Endothelial cell of umbilical vein (primary cell): ENCODE measurements around the gene PRRC2B. TPM values are rescaled to one million over a fixed set of nuclear protein-coding genes. Genes with fewer than 3 reads are reported as not detected.

Experiments used
- BruUV-seq: library from RNA; stranded (reverse); fragments of 400-500 nt; replicated peaks from 2 replicates; lab custom pipeline; 2021; lab: Mats Ljungman, UMichigan
- CTCF ChIA-PET: fragments of 300-600, 350-600 bp; sonication (Branson Sonifier 250); formaldehyde crosslinking; loops from one replicate; lab custom pipeline; 2021; ENCODE audit warnings: antibody characterized with exemption, inconsistent platforms; lab: Charles Lee
- POLR2A ChIA-PET: fragments of 300-600, 350-600 bp; sonication (Branson Sonifier 250); formaldehyde crosslinking; loops from one replicate; lab custom pipeline; 2021; ENCODE audit warnings: antibody characterized with exemption, inconsistent platforms; lab: Charles Lee
- DNase-seq: peaks from one replicate; pipeline ENCODE4 v3.0.0-alpha.2; 2011; ENCODE audit warnings: low read depth, low spot score
- FAIRE-seq: peaks from 2 replicates; lab custom pipeline; 2011; peaks lifted over from hg19 to GRCh38; lab: Jason Lieb, UNC
- H2AFZ ChIP-seq: 2 replicates; pipeline ENCODE4 v1.6.0; 2012; ENCODE audit warnings: low read depth, low read length, control low read depth, inconsistent platforms
- H3K27ac ChIP-seq: 2 replicates; pipeline ENCODE4 v1.5.1; 2011; ENCODE audit warnings: low read depth, mild to moderate bottlenecking, control low read depth, low read length, moderate library complexity; ENCODE audit not compliant: insufficient read depth
- H3K27me3 ChIP-seq, 2 experiments: 2 replicates each; pipeline versions ENCODE4 v1.6.0 to v1.6.1; 2011; ENCODE audit warnings: low read length in 2 of 2, mixed read lengths in 1 of 2; ENCODE audit not compliant: control insufficient read depth in 2 of 2, insufficient read depth in 2 of 2
- H3K36me3 ChIP-seq, 2 experiments: 2 replicates in 1 of 2; 3 replicates in 1 of 2; pipeline ENCODE4 v1.5.1; 2011; ENCODE audit warnings: low read length in 2 of 2, mild to moderate bottlenecking in 1 of 2, moderate library complexity in 1 of 2; ENCODE audit not compliant: control insufficient read depth in 2 of 2, insufficient read depth in 2 of 2; ENCODE audit errors: extremely low read depth in 1 of 2
- H3K4me1 ChIP-seq: 3 replicates; pipeline ENCODE4 v1.5.1; 2011; ENCODE audit warnings: mild to moderate bottlenecking, low read length; ENCODE audit not compliant: control insufficient read depth, insufficient read depth; ENCODE audit errors: extremely low read depth
- H3K4me2 ChIP-seq: 2 replicates; pipeline ENCODE4 v1.6.1; 2011; ENCODE audit warnings: low read length, control low read depth, mixed read lengths; ENCODE audit not compliant: insufficient read depth
- H3K4me3 ChIP-seq, 3 experiments: fragments of 200-600 bp in 1 of 3; sonication (generic), shearing (Covaris generic) in 1 of 3; replicated peaks in 1 of 3; 2 replicates each; pipeline ENCODE4 v1.5.1; 2011 to 2016; ENCODE audit warnings: control low read depth in 3 of 3, low read length in 3 of 3, mild to moderate bottlenecking in 2 of 3, inconsistent platforms in 1 of 3, low read depth in 1 of 3, moderate library complexity in 1 of 3; ENCODE audit not compliant: insufficient read depth in 1 of 3
- H3K79me2 ChIP-seq: 2 replicates; pipeline ENCODE4 v1.6.0; 2012; ENCODE audit warnings: low read length, inconsistent platforms; ENCODE audit not compliant: control insufficient read depth, insufficient read depth
- H3K9ac ChIP-seq: replicated peaks from 2 replicates; pipeline ENCODE3; 2011; ENCODE audit warnings: low read length, control low read depth; ENCODE audit not compliant: insufficient read depth; ENCODE audit errors: extremely low read depth
- H3K9me1 ChIP-seq: replicated peaks from 3 replicates; pipeline ENCODE4 v1.6.0; 2011; ENCODE audit warnings: mild to moderate bottlenecking, low read length; ENCODE audit not compliant: control insufficient read depth, insufficient read depth; ENCODE audit errors: extremely low read depth
- H3K9me3 ChIP-seq: replicated peaks from 2 replicates; pipeline ENCODE4 v1.5.1; 2012; ENCODE audit warnings: low read length, inconsistent platforms; ENCODE audit not compliant: control insufficient read depth, insufficient read depth
- H4K20me1 ChIP-seq: replicated peaks from 2 replicates; pipeline ENCODE3; 2011; ENCODE audit warnings: mild to moderate bottlenecking, low read length; ENCODE audit not compliant: control insufficient read depth, insufficient read depth; ENCODE audit errors: extremely low read depth
- CTCF ChIP-seq, 2 donors: IDR thresholded peaks; 1 replicate in 1 of 2; 2 replicates in 1 of 2; pipeline ENCODE4 v1.5.1; 2011; ENCODE audit warnings: low read length in 2 of 2, mild to moderate bottlenecking in 2 of 2, moderate library complexity in 2 of 2, control low read depth in 1 of 2, inconsistent platforms in 1 of 2, low read depth in 1 of 2; ENCODE audit not compliant: insufficient read depth in 1 of 2; ENCODE audit errors: extremely low read depth in 1 of 2
- EZH2 ChIP-seq: IDR thresholded peaks from 2 replicates; pipeline ENCODE4 v1.6.1; 2012; ENCODE audit warnings: borderline replicate concordance, low read depth, mild to moderate bottlenecking, moderate library complexity, low read length, inconsistent platforms; ENCODE audit not compliant: severe bottlenecking
- FOS ChIP-seq: IDR thresholded peaks from 2 replicates; pipeline ENCODE4 v1.6.1; 2011; ENCODE audit warnings: mild to moderate bottlenecking, low read length, moderate library complexity, borderline replicate concordance; ENCODE audit not compliant: insufficient read depth
- GATA2 ChIP-seq: IDR thresholded peaks from 2 replicates; pipeline ENCODE4 v1.7.0; 2011; ENCODE audit warnings: low read depth, mild to moderate bottlenecking, moderate library complexity, mixed read lengths, low read length; ENCODE audit not compliant: insufficient read length, insufficient read depth
- JUN ChIP-seq: IDR thresholded peaks from 2 replicates; pipeline ENCODE4 v1.6.1; 2011; ENCODE audit warnings: borderline replicate concordance, low read depth; ENCODE audit not compliant: insufficient read length, insufficient read depth
- MYC ChIP-seq: IDR thresholded peaks from one replicate; pipeline ENCODE4 v1.6.1; 2011; ENCODE audit warnings: mild to moderate bottlenecking, low read depth, low read length
- POLR2A ChIP-seq: IDR thresholded peaks from 2 replicates; pipeline ENCODE4 v1.6.1; 2012; ENCODE audit warnings: low read depth, mild to moderate bottlenecking, control low read depth, low read length
- POLR2AphosphoS5 ChIP-seq: IDR thresholded peaks from 2 replicates; pipeline ENCODE4 v1.6.1; 2012; ENCODE audit warnings: low read depth, mild to moderate bottlenecking, control low read depth, low read length, moderate library complexity; ENCODE audit not compliant: insufficient read depth
- dilution Hi-C: fragments of 300-500 bp; cut with MboI; formaldehyde crosslinking; loops from one replicate; pipeline ENCODE4 v1.15.0; 2019; ENCODE audit warnings: low sequenced_read_pairs; ENCODE audit not compliant: extremely low pct_ligation_motif_present
- intact Hi-C: fragments of 100-400 bp; cut with micrococcal nuclease; formaldehyde crosslinking; loops from one replicate; pipeline ENCODE4 v1.10.0; 2022
- polyA plus RNA-seq, 4 experiments: library from polyadenylated mRNA; depleted of rRNA in 3 of 4; stranded (reverse) in 3 of 4; unstranded in 1 of 4; fragments of >200 nt; gene quantifications; 2 replicates each; pipeline versions ENCODE4 v1.2.1 to v1.2.3, GENCODE V29; 2011 to 2012; ENCODE audit warnings: missing spikeins in 1 of 4
- total RNA-seq: library from RNA; stranded (reverse); gene quantifications from 2 replicates; pipeline ENCODE4 v1.2.3, GENCODE V29; 2021
- TF ChIP-seq, protein P1 (sequence below): IDR thresholded peaks from 2 replicates; pipeline ENCODE4 v1.6.1; 2011; ENCODE audit not compliant: insufficient read depth, insufficient read length

Gene PRRC2B
- total and polyA plus RNA-seq, 2 donors (not counting 3 experiments of a cell fraction or from before 2014, with no cell fraction given), result 35.6 to 256 TPM

DNA sequence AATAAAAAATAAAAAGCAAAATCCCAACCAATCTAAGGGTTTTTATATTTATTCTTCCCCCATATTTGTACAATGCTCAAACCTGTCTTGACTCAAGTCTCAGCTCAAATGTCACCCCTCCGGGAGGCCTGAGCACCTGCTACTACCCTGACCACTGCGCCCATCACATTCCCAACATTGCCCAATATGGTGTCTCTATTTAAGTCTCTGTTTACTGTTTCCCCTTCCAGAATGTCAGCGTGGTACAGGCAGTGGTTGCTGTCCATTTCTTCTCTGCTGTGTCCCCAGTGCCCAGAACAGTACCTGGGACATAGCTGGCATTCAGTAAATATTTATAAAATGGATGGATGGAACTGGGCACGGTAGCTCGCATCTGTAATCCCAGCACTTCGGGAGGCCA lies 47.3 kb upstream of the PRRC2B start:
- DNase-seq (no peak), FAIRE-seq (no peak)
- Histone ChIP-seq H3K4me3 (no peak overlapping the region), H3K9me1 (no peaks in the 10 kb centered on the region), H3K27me3 (no peaks in the 10 kb centered on the region), H4K20me1 (no peaks in the 10 kb centered on the region), H3K4me1 (peaks cover 2% of the 10 kb centered on the region), H3K27ac (no peak overlapping the region), H2AFZ (no peak overlapping the region), H3K9me3 (no peaks in the 10 kb centered on the region), H3K36me3 (no peaks in the 10 kb centered on the region), H3K79me2 (no peaks in the 10 kb centered on the region), H3K4me2 (no peak overlapping the region), H3K9ac (no peak overlapping the region)
- dilution Hi-C loops, result no loop called here
- CTCF ChIA-PET, result interaction anchor here (1.0 kb wide), 1 partner anchor 10 kb away, joined by 4 read pairs; no protein-coding TSS in a partner anchor
- TF ChIP-seq FOS (no peak), GATA2 (no peak), JUN (no peak), POLR2A (no peak), MYC (no peak), EZH2 (no peak), POLR2AphosphoS5 (no peak), CTCF (IDR thresholded peaks at IDR 0.05; ENCODE audit: extremely low read depth in 1 of 2, insufficient read depth in 1 of 2, low read depth in 1 of 2, low read length in 2 of 2) (no peak)
- TF ChIP-seq, protein P1, sequence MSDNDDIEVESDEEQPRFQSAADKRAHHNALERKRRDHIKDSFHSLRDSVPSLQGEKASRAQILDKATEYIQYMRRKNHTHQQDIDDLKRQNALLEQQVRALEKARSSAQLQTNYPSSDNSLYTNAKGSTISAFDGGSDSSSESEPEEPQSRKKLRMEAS, result no peak
- BruUV-seq, result no TSS peak
- POLR2A ChIA-PET, result no interaction called here
- intact Hi-C loops, result no loop called here
